Activated CD8-positive, alpha-beta T cell treated with anti-CD3 and anti-CD28 coated beads for 36 hours (primary cell): ENCODE measurements around the gene DLG2. TPM values are rescaled to one million over a fixed set of nuclear protein-coding genes. Genes with fewer than 3 reads are reported as not detected.

Experiments
- ATAC-seq: fragments of 200-7000 bp; cut with Tn5 transposase; one replicate; pipeline ENCODE4 v1.10.0; 2021; ENCODE audit warnings: mild to moderate bottlenecking, moderate library complexity
- CTCF ChIA-PET: fragments of 350-600 bp; sonication (Branson Sonifier 250); formaldehyde crosslinking; loops from one replicate; lab custom pipeline; 2021; ENCODE audit warnings: antibody characterized with exemption; lab: Charles Lee
- POLR2A ChIA-PET: fragments of 350-600 bp; sonication (Branson Sonifier 250); formaldehyde crosslinking; loops from one replicate; lab custom pipeline; 2021; ENCODE audit warnings: antibody characterized with exemption; lab: Charles Lee
- DNase-seq: peaks from one replicate; pipeline ENCODE4 v3.0.0-alpha.2; 2020
- H3K27ac Mint-ChIP-seq: one replicate; pipeline ENCODE4 v1.8.0; 2021; ENCODE audit warnings: mild to moderate bottlenecking, mixed read lengths
- H3K27me3 Mint-ChIP-seq: one replicate; pipeline ENCODE4 v1.8.0; 2021; ENCODE audit warnings: mixed read lengths
- H3K36me3 Mint-ChIP-seq: one replicate; pipeline ENCODE4 v1.8.0; 2021; ENCODE audit warnings: low read depth, mixed read lengths
- H3K4me1 Mint-ChIP-seq: one replicate; pipeline ENCODE4 v1.8.0; 2021; ENCODE audit warnings: low read depth, mixed read lengths
- H3K4me3 Mint-ChIP-seq: one replicate; pipeline ENCODE4 v1.8.0; 2021; ENCODE audit warnings: mild to moderate bottlenecking, moderate library complexity, mixed read lengths
- H3K9me3 Mint-ChIP-seq: one replicate; pipeline ENCODE4 v1.8.0; 2021; ENCODE audit warnings: mixed read lengths
- intact Hi-C: fragments of 100-400 bp; cut with micrococcal nuclease; formaldehyde crosslinking; loops from one replicate; pipeline ENCODE4 v1.10.0; 2022
- total RNA-seq, 2 experiments: library from RNA; stranded (reverse); gene quantifications; one replicate each; pipeline ENCODE4 v1.2.3, GENCODE V29; 2021
- TF ChIP-seq, protein P1 (sequence below): fragments of 200-600 bp; IDR thresholded peaks from one replicate; pipeline ENCODE4 v1.8.0; 2022; ENCODE audit warnings: antibody characterized with exemption, mild to moderate bottlenecking

The DLG2 gene
- total RNA-seq, 2 experiments from 2014 or later = 2.2 to 2.6 TPM

DNA sequence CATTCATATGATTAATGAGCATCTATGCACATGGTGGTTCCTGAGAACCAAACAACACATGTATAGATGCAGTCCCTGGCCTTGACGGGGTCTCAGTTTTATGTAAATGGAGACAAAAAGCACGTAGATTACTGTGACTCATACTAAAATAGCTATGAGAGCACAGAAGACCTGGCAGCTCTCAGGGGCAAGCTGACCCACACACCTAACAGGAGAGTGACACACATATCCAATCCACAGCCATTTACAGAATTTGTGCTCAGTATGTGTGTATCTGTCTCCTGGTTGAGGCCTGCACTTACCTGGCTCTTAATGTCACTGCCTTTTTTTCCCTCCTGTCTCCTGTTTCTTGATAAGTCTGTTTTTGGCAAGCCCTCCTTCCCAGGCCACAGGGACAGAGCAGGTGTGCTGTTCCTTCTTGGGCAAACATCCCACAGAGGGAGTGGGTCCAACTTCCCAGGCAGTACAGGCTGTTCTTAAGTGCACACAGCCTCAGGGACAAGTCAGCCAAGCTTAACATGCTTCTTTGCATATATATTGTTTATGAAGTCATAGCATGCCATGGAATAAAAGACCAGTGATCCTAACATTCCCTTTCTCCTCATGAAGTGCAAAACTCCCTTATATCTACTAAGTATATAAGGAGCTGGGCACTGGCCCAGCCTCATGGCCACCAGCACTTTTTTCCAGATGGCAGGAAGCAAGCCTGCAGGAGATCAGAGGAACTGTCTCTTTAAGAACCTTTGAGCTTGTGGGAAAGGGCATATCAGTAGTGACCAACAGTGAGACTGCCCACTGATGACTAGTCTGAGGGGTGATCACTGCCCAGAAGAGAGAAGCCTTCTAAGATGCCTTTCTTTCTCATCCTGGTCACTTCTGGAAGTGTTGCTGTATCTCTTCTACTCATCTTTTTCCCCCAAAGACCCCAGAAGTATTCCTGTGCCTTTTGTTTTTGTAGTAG lies 2216.3 kb downstream of the DLG2 start:
- peaks cover 1% of the 10 kb centered on the region for H3K27me3 Mint-ChIP-seq
- TF ChIP-seq, protein P1, sequence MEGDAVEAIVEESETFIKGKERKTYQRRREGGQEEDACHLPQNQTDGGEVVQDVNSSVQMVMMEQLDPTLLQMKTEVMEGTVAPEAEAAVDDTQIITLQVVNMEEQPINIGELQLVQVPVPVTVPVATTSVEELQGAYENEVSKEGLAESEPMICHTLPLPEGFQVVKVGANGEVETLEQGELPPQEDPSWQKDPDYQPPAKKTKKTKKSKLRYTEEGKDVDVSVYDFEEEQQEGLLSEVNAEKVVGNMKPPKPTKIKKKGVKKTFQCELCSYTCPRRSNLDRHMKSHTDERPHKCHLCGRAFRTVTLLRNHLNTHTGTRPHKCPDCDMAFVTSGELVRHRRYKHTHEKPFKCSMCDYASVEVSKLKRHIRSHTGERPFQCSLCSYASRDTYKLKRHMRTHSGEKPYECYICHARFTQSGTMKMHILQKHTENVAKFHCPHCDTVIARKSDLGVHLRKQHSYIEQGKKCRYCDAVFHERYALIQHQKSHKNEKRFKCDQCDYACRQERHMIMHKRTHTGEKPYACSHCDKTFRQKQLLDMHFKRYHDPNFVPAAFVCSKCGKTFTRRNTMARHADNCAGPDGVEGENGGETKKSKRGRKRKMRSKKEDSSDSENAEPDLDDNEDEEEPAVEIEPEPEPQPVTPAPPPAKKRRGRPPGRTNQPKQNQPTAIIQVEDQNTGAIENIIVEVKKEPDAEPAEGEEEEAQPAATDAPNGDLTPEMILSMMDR = no peak
- no peaks in the 10 kb centered on the region for H3K4me1 Mint-ChIP-seq
- H3K9me3 Mint-ChIP-seq = peaks cover 4% of the 10 kb centered on the region
- ChIA-PET POLR2A (no interaction called here), CTCF (no interaction called here)
- ATAC-seq = no peak
- no peaks in the 10 kb centered on the region for H3K36me3 Mint-ChIP-seq
- no peak for DNase-seq
- H3K4me3 Mint-ChIP-seq = no peak overlapping the region
- H3K27ac Mint-ChIP-seq = no peak overlapping the region
- intact Hi-C loops = no loop called here

DNA sequence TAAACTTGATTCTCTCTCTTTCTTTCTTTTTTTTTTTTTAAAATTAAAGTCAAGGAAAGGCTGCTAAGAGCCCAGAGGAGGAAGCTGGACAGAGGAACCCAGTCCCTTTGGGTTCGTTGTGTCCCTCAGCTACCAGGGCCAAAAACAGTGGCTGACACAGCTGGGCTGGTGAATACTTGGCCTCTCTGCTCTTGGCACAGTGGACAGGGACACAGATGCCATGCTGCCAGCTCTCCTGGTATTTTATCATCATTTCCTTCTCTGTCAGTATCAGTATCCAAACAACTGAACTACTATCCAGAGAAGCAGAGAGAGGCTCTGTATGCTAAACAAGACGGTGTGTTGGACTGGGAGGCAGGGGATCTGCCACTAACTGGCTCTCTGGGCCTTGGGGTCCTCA lies 2217.3 kb downstream of the DLG2 start:
- CTCF ChIA-PET = no interaction called here
- no peak overlapping the region for H3K27ac Mint-ChIP-seq
- no peaks in the 10 kb centered on the region for H3K9me3 Mint-ChIP-seq
- no peak for ATAC-seq
- H3K4me1 Mint-ChIP-seq = no peaks in the 10 kb centered on the region
- intact Hi-C loops = no loop called here
- POLR2A ChIA-PET = no interaction called here
- TF ChIP-seq, protein P1 = no peak
- no peak for DNase-seq
- no peak overlapping the region for H3K4me3 Mint-ChIP-seq
- no peaks in the 10 kb centered on the region for H3K36me3 Mint-ChIP-seq
- peaks cover 1% of the 10 kb centered on the region for H3K27me3 Mint-ChIP-seq

DNA sequence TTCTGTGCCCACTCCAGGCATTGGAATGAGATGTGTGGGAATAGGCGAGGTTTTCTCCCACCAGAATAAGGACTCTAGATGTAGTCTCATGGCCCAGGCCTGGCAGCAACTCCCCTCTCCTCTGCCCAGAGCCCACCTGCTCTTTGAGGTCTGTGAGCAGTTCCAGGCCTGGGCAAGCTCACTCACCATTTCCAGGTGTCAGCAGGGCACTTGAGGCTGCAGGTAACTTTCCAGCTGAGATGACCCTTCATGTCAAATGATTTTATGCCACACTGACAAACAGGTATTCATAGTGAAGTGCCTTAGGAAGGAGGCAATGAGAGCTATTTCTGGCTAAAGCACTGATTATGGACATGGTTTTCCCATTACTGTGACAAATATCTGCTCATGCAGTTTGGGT lies 2217.7 kb downstream of the DLG2 start:
- H3K27ac Mint-ChIP-seq = no peak overlapping the region
- CTCF ChIA-PET = no interaction called here
- no peaks in the 10 kb centered on the region for H3K4me1 Mint-ChIP-seq

DNA sequence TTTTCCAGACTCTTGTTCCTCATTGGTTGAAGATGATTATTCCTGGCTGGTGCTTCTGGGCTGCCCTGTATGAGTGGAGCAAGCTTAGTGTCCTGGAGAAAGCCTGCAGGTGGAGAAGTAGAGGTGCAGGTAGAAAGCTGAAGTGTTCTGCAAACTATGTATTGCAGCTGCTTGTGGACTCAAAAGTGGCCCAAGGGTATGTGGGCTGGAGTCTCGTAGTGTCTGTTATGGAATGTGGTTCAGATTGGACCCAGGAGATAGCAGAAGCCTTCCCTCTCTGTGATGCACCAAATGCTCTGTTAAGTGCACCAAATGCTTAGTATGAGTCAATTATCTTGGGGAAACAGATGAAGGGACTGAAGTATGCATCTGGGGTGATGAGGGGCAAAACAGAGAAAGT lies 2218.2 kb downstream of the DLG2 start:
- H3K27me3 Mint-ChIP-seq = peaks cover 3% of the 10 kb centered on the region
- POLR2A ChIA-PET = interaction anchor here (0.6 kb wide), 1 partner anchor 54 kb away, joined by 3 read pairs; no protein-coding TSS in a partner anchor

More for the DNA sequence above, 2217.7 kb downstream of the DLG2 start:
- no peaks in the 10 kb centered on the region for H3K36me3 Mint-ChIP-seq
- intact Hi-C loops = no loop called here
- H3K9me3 Mint-ChIP-seq = no peaks in the 10 kb centered on the region
- ATAC-seq (no peak), DNase-seq (no peak)
- H3K4me3 Mint-ChIP-seq = no peak overlapping the region
- POLR2A ChIA-PET = no interaction called here
- TF ChIP-seq, protein P1 = no peak
- peaks cover 3% of the 10 kb centered on the region for H3K27me3 Mint-ChIP-seq

More for the DNA sequence above, 2218.2 kb downstream of the DLG2 start:
- no peaks in the 10 kb centered on the region for H3K9me3 Mint-ChIP-seq
- H3K36me3 Mint-ChIP-seq = no peaks in the 10 kb centered on the region
- CTCF ChIA-PET = no interaction called here
- ATAC-seq (no peak), DNase-seq (no peak)
- H3K4me1 Mint-ChIP-seq = no peaks in the 10 kb centered on the region
- no peak overlapping the region for H3K4me3 Mint-ChIP-seq
- intact Hi-C loops = no loop called here
- TF ChIP-seq, protein P1 = no peak
- no peak overlapping the region for H3K27ac Mint-ChIP-seq

Other genes starting within 250 kb of the DLG2 start
- 10 to 100 TPM; 51.6 to 61.2 TPM for gene TMEM126B, start 1.2 kb upstream of the DLG2 start, total RNA-seq
- gene TMEM126A, start 20.6 kb upstream of the DLG2 start, total RNA-seq = 10 to 100 TPM; 47.3 to 48.9 TPM
- gene CREBZF, start 37.8 kb upstream of the DLG2 start, total RNA-seq = 10 to 100 TPM; 44.8 to 46.5 TPM
- gene CCDC89, start 58.9 kb upstream of the DLG2 start, total RNA-seq = under 1 TPM in 1 of 2 experiments, not detected in 1; 0.36 TPM
- 10 to 100 TPM in 1 of 2 experiments, 1 to 10 TPM in 1; 9.5 to 11.2 TPM for gene SYTL2, start 183.8 kb upstream of the DLG2 start, total RNA-seq
- gene CCDC83, start 228.0 kb upstream of the DLG2 start, total RNA-seq = not detected